ENCODE data around the gene CHKA.
A peak's percentile ranks its signal among the peaks of the same experiment; 100 is the strongest.

CHKA gene

GRCh38 chr11:68012843-68013610 lies 108.2 kb downstream of the CHKA start:
- DNase-seq, result no peak

- DNase-seq, result no peak
Observed at GRCh38 chr11:68012044-68012842, 108.9 kb downstream of the CHKA start.

GRCh38 chr11:68011051-68011943 lies 109.9 kb downstream of the CHKA start:
- DNase-seq, result peak; percentile 48 to 59

- DNase-seq, result peak; percentile 80 to 87
Observed at GRCh38 chr11:68010090-68011041, 110.8 kb downstream of the CHKA start, which contains the start of gene ALDH3B1. TSS of gene ALDH3B1 (plus strand) at chr11:68010327. CDS start at chr11:68015298, 4,971 bp downstream.

- peak; percentile 44 to 65 for DNase-seq
Observed at GRCh38 chr11:68009391-68010089, 111.6 kb downstream of the CHKA start.

GRCh38 chr11:68008381-68009337 lies 112.5 kb downstream of the CHKA start:
- peak; percentile 54 to 68 for DNase-seq

GRCh38 chr11:68007498-68008380 lies 113.4 kb downstream of the CHKA start:
- no peak for DNase-seq

GRCh38 chr11:68006606-68007166 lies 114.5 kb downstream of the CHKA start:
- no peak for DNase-seq

GRCh38 chr11:68004551-68005335 lies 116.4 kb downstream of the CHKA start:
- no peak for DNase-seq

GRCh38 chr11:68003846-68004550 lies 117.2 kb downstream of the CHKA start, which contains the start of gene UNC93B1:
TSS of gene UNC93B1 (minus strand) at chr11:68004097. CDS start at chr11:68004043, 54 bp downstream.
- peak; percentile 57 to 78 for DNase-seq

GRCh38 chr11:68002938-68003845 lies 118.0 kb downstream of the CHKA start:
- peak; percentile 21 to 43 for DNase-seq

Data from Kasumi-1 (cell line).